GM21367 (cell line): ENCODE measurements around the gene RPRML.

Source experiments
- ATAC-seq: cut with Tn5 transposase; IDR thresholded peaks from one replicate; pipeline ENCODE4 v1.9.1; 2021; ENCODE audit not compliant: unreplicated experiment

Gene RPRML

GRCh38 chr17:46947216-46947615 lies 31.8 kb downstream of the RPRML start:
- ATAC-seq, result no peak

- ATAC-seq, result no peak
Measured at GRCh38 chr17:46944931-46945330, 34.1 kb downstream of the RPRML start.

GRCh38 chr17:46943501-46944393 lies 35.3 kb downstream of the RPRML start:
- no peak for ATAC-seq

- no peak for ATAC-seq
Measured at GRCh38 chr17:46943218-46943500, 35.9 kb downstream of the RPRML start.

- ATAC-seq, result no peak
Measured at GRCh38 chr17:46942441-46943217, 36.4 kb downstream of the RPRML start.

GRCh38 chr17:46940692-46941404 lies 38.2 kb downstream of the RPRML start:
- no peak for ATAC-seq

GRCh38 chr17:46935658-46936266 lies 43.3 kb downstream of the RPRML start:
- ATAC-seq, result no peak

GRCh38 chr17:46931596-46931995 lies 47.5 kb downstream of the RPRML start:
- ATAC-seq, result no peak

- no peak for ATAC-seq
Measured at GRCh38 chr17:46930051-46930450, 49.0 kb downstream of the RPRML start.

- no peak for ATAC-seq
Measured at GRCh38 chr17:46929413-46929812, 49.6 kb downstream of the RPRML start.

GRCh38 chr17:46928467-46929261 lies 50.4 kb downstream of the RPRML start:
- no peak for ATAC-seq
